GM12874 (cell line): ENCODE results near the gene TRAM2.
A peak's percentile ranks its signal among the peaks of the same experiment; 100 is the strongest.

ENCODE experiments used
- TF ChIP-seq, protein P1 (sequence below): IDR thresholded peaks from 2 replicates; pipeline ENCODE4 v1.5.1; 2011; ENCODE audit warnings: low read depth, mild to moderate bottlenecking, control low read depth, low read length, moderate library complexity; ENCODE audit not compliant: insufficient read depth

The TRAM2 gene

DNA sequence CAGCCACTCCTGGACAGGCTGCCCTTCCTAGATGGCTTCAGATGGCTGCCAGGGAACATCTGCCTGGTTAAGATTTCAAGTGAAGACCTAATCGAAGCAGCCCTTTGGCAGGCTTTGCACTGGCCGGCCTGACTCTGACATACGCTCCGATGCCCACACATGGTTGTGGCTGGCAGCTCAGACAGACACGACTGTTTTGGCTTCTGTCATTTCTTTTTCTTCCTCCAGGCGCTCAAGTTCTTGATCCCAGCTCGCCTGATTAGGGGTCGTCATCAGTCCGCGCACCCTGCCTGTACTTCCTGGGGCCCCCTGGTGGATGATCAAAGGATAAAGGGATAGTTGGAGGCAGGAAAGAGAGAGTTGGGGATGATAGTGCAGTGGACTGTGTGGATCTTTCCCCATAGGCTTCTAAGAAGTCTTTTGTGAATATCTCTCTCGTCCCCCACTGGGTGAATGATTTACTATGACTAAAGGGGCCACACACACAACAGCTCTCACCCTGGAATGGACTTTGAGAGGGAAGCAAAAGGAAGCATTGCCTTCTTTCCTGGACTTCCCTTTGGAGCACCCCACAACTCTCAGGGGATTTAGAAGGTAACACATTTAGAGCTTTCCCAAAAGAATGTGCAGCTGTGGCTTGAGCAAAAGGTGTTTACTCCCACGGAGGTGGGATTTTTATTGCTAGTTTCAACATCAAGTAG lies 21.4 kb upstream of the TRAM2 start:
- TF ChIP-seq, protein P1, sequence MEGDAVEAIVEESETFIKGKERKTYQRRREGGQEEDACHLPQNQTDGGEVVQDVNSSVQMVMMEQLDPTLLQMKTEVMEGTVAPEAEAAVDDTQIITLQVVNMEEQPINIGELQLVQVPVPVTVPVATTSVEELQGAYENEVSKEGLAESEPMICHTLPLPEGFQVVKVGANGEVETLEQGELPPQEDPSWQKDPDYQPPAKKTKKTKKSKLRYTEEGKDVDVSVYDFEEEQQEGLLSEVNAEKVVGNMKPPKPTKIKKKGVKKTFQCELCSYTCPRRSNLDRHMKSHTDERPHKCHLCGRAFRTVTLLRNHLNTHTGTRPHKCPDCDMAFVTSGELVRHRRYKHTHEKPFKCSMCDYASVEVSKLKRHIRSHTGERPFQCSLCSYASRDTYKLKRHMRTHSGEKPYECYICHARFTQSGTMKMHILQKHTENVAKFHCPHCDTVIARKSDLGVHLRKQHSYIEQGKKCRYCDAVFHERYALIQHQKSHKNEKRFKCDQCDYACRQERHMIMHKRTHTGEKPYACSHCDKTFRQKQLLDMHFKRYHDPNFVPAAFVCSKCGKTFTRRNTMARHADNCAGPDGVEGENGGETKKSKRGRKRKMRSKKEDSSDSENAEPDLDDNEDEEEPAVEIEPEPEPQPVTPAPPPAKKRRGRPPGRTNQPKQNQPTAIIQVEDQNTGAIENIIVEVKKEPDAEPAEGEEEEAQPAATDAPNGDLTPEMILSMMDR = peak; percentile 61; the same call in 1 of the 2 replicates

DNA sequence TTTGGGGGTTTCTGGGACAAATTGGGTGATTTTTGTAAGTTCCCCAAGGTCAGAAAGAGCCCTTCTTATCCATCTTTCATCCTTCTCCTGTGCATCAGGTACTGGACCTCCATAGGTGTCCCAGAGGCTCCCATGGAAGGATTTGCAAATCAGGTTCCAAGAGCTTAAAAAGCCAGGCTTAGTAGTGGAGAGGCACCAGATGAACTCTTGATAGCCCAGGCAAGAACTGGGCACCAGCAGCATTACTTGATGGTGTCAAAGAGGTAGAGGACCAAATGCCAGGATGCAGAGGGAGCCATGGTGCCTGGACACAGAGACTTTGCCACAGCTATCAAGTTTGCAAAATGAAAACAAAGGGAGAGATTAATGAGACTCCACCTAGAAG lies 20.9 kb upstream of the TRAM2 start:
- TF ChIP-seq, protein P1 = no peak

- TF ChIP-seq, protein P1 = no peak
These were observed 19.6 kb upstream of the TRAM2 start for GRCh38 chr6:52596371-52597028.

DNA sequence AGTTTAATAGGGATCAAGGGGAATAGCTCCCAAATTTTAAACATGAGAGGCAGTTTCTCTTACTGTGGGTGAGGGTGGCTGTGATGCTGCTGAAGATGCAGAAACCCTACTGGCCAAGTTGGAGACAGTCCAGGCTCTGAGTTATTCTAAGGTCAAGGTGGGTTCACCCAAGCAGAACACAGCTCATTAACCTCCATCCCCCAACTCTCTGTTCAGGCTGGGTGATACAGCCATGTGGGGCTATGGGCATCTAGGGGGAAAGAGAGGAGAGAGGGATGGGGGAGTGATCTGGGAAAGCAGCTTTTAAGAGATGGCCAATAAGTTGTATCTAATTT lies 18.9 kb upstream of the TRAM2 start:
- TF ChIP-seq, protein P1 = 0 out of 2 replicates have a peak, but pooled peaks have one; percentile 1

- TF ChIP-seq, protein P1 = no peak
These were observed 18.3 kb upstream of the TRAM2 start for GRCh38 chr6:52595000-52595795.

- TF ChIP-seq, protein P1 = no peak
These were observed 17.4 kb upstream of the TRAM2 start for GRCh38 chr6:52594221-52594620.

- TF ChIP-seq, protein P1 = no peak
These were observed 15.0 kb upstream of the TRAM2 start for GRCh38 chr6:52591832-52592231.
